Chondrocyte (in vitro differentiated cells): ENCODE data around the gene GAR1. TPM values are rescaled to one million over a fixed set of nuclear protein-coding genes. Genes with fewer than 3 reads are reported as not detected.

Source experiments
- DNase-seq: peaks from one replicate; pipeline ENCODE4 v3.0.0; 2021; ENCODE audit warnings: mixed read lengths, low spot score
- H3K27ac Mint-ChIP-seq: one replicate; pipeline ENCODE4 v1.8.0; 2021; ENCODE audit warnings: mild to moderate bottlenecking, moderate library complexity, mixed read lengths; ENCODE audit not compliant: unreplicated experiment
- H3K27me3 Mint-ChIP-seq: 2 replicates; pipeline ENCODE4 v1.8.0; 2021; ENCODE audit warnings: low read depth, mixed read lengths
- H3K36me3 Mint-ChIP-seq: 2 replicates; pipeline ENCODE4 v1.8.0; 2021; ENCODE audit warnings: low read depth, mixed read lengths
- H3K4me1 Mint-ChIP-seq: 2 replicates; pipeline ENCODE4 v1.8.0; 2021; ENCODE audit warnings: low read depth, mild to moderate bottlenecking, mixed read lengths
- H3K4me3 Mint-ChIP-seq: one replicate; pipeline ENCODE4 v1.8.0; 2021; ENCODE audit warnings: mild to moderate bottlenecking, moderate library complexity, mixed read lengths; ENCODE audit not compliant: unreplicated experiment
- H3K9me3 Mint-ChIP-seq: 2 replicates; pipeline ENCODE4 v1.8.0; 2021; ENCODE audit warnings: low read depth, mixed read lengths
- total RNA-seq: library from RNA; stranded (reverse); gene quantifications from 3 replicates; pipeline ENCODE4 v1.2.1, GENCODE V29; 2021
- TF ChIP-seq, protein P1 (sequence below): fragments of 200-600 bp; sonication (generic); IDR thresholded peaks from 2 replicates; pipeline ENCODE4 v1.5.0; 2021; ENCODE audit warnings: antibody characterized with exemption, mild to moderate bottlenecking, moderate library complexity

GAR1 gene
- total RNA-seq, 1 donor from 2014 or later, result 18.5 TPM

GRCh38 chr4:109798866-109799265 is 16.7 kb upstream of the GAR1 start:
- Mint-ChIP-seq H3K36me3 (peaks cover 7% of the 10 kb centered on the region), H3K27me3 (peaks cover 9% of the 10 kb centered on the region), H3K9me3 (peaks cover 30% of the 10 kb centered on the region), H3K27ac (no peak overlapping the region), H3K4me1 (peaks cover 4% of the 10 kb centered on the region), H3K4me3 (no peak overlapping the region)
- no peak for DNase-seq
- TF ChIP-seq, protein P1, sequence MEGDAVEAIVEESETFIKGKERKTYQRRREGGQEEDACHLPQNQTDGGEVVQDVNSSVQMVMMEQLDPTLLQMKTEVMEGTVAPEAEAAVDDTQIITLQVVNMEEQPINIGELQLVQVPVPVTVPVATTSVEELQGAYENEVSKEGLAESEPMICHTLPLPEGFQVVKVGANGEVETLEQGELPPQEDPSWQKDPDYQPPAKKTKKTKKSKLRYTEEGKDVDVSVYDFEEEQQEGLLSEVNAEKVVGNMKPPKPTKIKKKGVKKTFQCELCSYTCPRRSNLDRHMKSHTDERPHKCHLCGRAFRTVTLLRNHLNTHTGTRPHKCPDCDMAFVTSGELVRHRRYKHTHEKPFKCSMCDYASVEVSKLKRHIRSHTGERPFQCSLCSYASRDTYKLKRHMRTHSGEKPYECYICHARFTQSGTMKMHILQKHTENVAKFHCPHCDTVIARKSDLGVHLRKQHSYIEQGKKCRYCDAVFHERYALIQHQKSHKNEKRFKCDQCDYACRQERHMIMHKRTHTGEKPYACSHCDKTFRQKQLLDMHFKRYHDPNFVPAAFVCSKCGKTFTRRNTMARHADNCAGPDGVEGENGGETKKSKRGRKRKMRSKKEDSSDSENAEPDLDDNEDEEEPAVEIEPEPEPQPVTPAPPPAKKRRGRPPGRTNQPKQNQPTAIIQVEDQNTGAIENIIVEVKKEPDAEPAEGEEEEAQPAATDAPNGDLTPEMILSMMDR, result no peak

GRCh38 chr4:109801099-109801789 is 14.3 kb upstream of the GAR1 start:
- Mint-ChIP-seq H3K4me3 (no peak overlapping the region), H3K9me3 (peaks cover 15% of the 10 kb centered on the region), H3K4me1 (peaks cover 4% of the 10 kb centered on the region), H3K27me3 (peaks cover 5% of the 10 kb centered on the region), H3K27ac (no peak overlapping the region), H3K36me3 (peaks cover 2% of the 10 kb centered on the region)
- no peak for DNase-seq
- TF ChIP-seq, protein P1, result no peak

DNA sequence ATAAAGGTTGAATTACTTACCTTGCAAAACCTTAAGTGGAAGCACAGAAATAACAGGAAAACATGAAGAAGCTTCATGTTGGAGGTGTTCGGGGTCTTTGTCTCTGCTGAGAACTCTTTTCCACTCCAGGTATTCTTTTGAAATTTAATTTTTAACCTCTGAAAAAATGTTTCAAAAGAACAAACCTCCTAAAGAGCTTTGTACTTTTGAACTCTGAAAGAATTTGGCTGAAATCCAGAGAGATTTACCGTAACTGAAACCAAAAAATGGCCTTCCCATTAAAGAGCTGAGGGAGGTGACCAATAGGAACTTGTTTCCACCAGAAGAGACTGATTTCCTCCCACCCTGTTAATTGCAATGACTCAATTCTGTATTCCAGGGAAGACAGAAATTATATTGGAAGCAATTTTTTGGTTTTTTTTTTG is 13.7 kb upstream of the GAR1 start, which contains the start of gene CFI:
Gene CFI, minus strand, starts transcription at position 105 of the 425 bp plus-strand sequence. Its CDS starts 28 bp downstream, at position 77.
- Mint-ChIP-seq H3K4me3 (no peak within 1 kb of the TSS), H3K36me3 (no peaks in the 10 kb centered on the region), H3K27me3 (peaks cover 5% of the 10 kb centered on the region), H3K27ac (no peak within 1 kb of the TSS), H3K9me3 (peaks cover 10% of the 10 kb centered on the region), H3K4me1 (peaks cover 4% of the 10 kb centered on the region)
- DNase-seq, result no peak
- TF ChIP-seq, protein P1, result no peak

DNA sequence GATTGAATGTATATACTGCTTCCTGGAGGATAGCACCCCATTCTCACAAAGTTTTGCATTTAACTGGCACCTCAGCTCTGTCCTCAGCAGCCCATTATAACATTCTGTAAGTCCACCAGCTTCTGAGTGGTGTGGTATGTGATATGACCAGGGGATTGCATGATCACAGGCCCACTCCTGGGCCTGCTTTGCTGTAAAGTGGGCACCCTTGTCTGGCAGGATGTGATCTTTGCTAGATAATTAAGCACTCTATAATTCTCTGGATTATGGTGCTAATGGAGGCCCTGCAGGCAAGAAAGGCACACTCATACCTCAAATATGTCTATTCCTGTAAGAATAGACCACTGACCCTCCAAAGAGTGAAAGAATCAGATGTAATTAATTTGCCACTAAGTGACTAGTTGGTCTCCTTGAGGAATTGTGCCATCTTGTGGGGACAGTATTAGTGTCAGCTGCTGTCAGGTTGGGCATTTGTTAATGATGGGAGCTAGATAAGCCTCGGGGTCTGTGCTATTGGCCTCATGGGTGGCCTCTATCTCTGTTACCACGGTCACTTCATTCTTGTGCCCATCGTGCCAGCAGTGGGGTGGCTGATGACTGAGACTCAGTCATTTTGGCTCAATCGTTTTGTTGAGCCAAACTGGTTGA is 11.5 kb upstream of the GAR1 start:
- no peaks in the 10 kb centered on the region for H3K36me3 Mint-ChIP-seq

DNA sequence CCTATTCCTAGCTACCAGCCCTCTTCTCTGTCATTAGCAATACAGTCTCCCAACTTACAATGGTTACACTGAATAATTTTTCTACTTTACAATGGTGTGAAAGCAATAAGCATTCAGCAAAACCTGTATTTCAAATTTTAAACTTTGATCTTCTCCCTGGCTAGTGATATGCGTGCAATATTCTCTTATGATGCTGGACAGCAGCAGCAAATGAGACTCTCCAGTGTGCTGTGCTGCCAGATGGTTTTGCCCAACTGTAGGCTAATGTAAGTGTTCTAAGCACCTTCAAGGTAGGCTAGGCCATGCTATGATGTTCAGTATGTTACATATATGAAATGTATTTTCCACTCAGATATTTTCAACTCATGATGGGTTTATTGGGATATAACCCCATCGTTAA is 5.9 kb upstream of the GAR1 start:
- Mint-ChIP-seq H3K27ac (no peak overlapping the region), H3K4me3 (no peak overlapping the region), H3K36me3 (no peaks in the 10 kb centered on the region), H3K4me1 (peaks cover 1% of the 10 kb centered on the region), H3K9me3 (no peaks in the 10 kb centered on the region), H3K27me3 (peaks cover 7% of the 10 kb centered on the region)
- DNase-seq, result no peak
- TF ChIP-seq, protein P1, result no peak

More for the DNA sequence above, 11.5 kb upstream of the GAR1 start:
- peaks cover 4% of the 10 kb centered on the region for H3K4me1 Mint-ChIP-seq
- no peaks in the 10 kb centered on the region for H3K9me3 Mint-ChIP-seq
- H3K27ac Mint-ChIP-seq, result no peak overlapping the region
- TF ChIP-seq, protein P1, result peak; percentile 83
- no peak for DNase-seq
- H3K4me3 Mint-ChIP-seq, result no peak overlapping the region
- H3K27me3 Mint-ChIP-seq, result peaks cover 7% of the 10 kb centered on the region
